GM23338 (cell line): ENCODE results near the gene IL12B. TPM values are rescaled to one million over a fixed set of nuclear protein-coding genes. Genes with fewer than 3 reads are reported as not detected.
"Not testable (repeated sequence)": the region's sequence is repeated elsewhere in the genome, so short reads cannot be mapped to it uniquely, and the experiment has no call there.

Experiments
- ATAC-seq: fragments of 200-7000 bp; cut with Tn5 transposase; 3 replicates; pipeline ENCODE4 v1.9.1; 2020
- DNase-seq: peaks from one replicate; pipeline ENCODE4 v3.0.0-alpha.2; 2015; ENCODE audit warnings: low spot score
- H2AFZ ChIP-seq: fragments of 200-600 bp; sonication (generic); 2 replicates; pipeline ENCODE4 v1.8.0; 2016; ENCODE audit warnings: antibody characterized with exemption, mild to moderate bottlenecking, moderate library complexity
- H3F3A ChIP-seq: fragments of 200-600 bp; sonication (generic); replicated peaks from 2 replicates; pipeline ENCODE4 v1.8.0; 2017; ENCODE audit warnings: antibody characterized with exemption, mixed run types, low read depth
- H3K27ac ChIP-seq: fragments of 200-600 bp; sonication (generic); 2 replicates; pipeline ENCODE4 v1.6.1; 2016; ENCODE audit warnings: low read depth
- H3K27me3 ChIP-seq: fragments of 200-600 bp; sonication (generic); 2 replicates; pipeline ENCODE4 v1.8.0; 2016; ENCODE audit warnings: mild to moderate bottlenecking, mixed run types, moderate library complexity; ENCODE audit not compliant: insufficient read depth
- H3K36me3 ChIP-seq: fragments of 200-600 bp; sonication (generic); 2 replicates; pipeline ENCODE4 v1.8.0; 2016; ENCODE audit warnings: mild to moderate bottlenecking; ENCODE audit not compliant: insufficient read depth
- H3K4me1 ChIP-seq: fragments of 200-600 bp; sonication (generic); 2 replicates; pipeline ENCODE4 v1.8.0; 2016; ENCODE audit warnings: mild to moderate bottlenecking, moderate library complexity; ENCODE audit not compliant: insufficient read depth
- H3K4me2 ChIP-seq: fragments of 200-600 bp; sonication (generic); 2 replicates; pipeline ENCODE4 v1.7.1; 2017; ENCODE audit warnings: mixed run types
- H3K4me3 ChIP-seq: fragments of 200-600 bp; sonication (generic); 2 replicates; pipeline ENCODE4 v1.6.1; 2016; ENCODE audit warnings: mixed run types
- H3K79me2 ChIP-seq: fragments of 200-600 bp; sonication (generic); replicated peaks from 2 replicates; pipeline ENCODE4 v1.8.0; 2017; ENCODE audit warnings: mild to moderate bottlenecking; ENCODE audit not compliant: insufficient read depth
- H3K9me2 ChIP-seq: fragments of 200-600 bp; sonication (generic); 2 replicates; pipeline ENCODE4 v1.8.0; 2017; ENCODE audit not compliant: insufficient read depth
- H4K20me1 ChIP-seq: fragments of 200-600 bp; sonication (generic); replicated peaks from 2 replicates; pipeline ENCODE4 v1.8.0; 2017; ENCODE audit warnings: mild to moderate bottlenecking; ENCODE audit not compliant: insufficient read depth
- H3K27ac Mint-ChIP-seq: 2 replicates; pipeline ENCODE4 v1.8.0; 2020; ENCODE audit warnings: inconsistent platforms, mild to moderate bottlenecking, moderate library complexity, mixed read lengths
- H3K27me3 Mint-ChIP-seq: 3 replicates; pipeline ENCODE4 v1.8.0; 2022; ENCODE audit warnings: low read depth, mild to moderate bottlenecking, moderate library complexity, mixed read lengths, inconsistent platforms; ENCODE audit not compliant: insufficient read depth, poor library complexity
- H3K36me3 Mint-ChIP-seq: 3 replicates; pipeline ENCODE4 v1.8.0; 2021; ENCODE audit warnings: low read depth, mild to moderate bottlenecking, inconsistent platforms, moderate library complexity, mixed read lengths
- H3K4me1 Mint-ChIP-seq: 3 replicates; pipeline ENCODE4 v1.8.0; 2020; ENCODE audit warnings: mild to moderate bottlenecking, inconsistent platforms, mixed read lengths
- H3K4me3 Mint-ChIP-seq: 3 replicates; pipeline ENCODE4 v1.8.0; 2021; ENCODE audit warnings: moderate library complexity, mild to moderate bottlenecking, inconsistent platforms, mixed read lengths
- H3K9me3 Mint-ChIP-seq: 3 replicates; pipeline ENCODE4 v1.8.0; 2020; ENCODE audit warnings: moderate library complexity, mild to moderate bottlenecking, inconsistent platforms, mixed read lengths
- EZH2phosphoT487 ChIP-seq: fragments of 200-600 bp; sonication (generic); IDR thresholded peaks from one replicate; pipeline ENCODE4 v1.8.1; 2018; ENCODE audit warnings: antibody characterized with exemption; ENCODE audit not compliant: unreplicated experiment
- JUNB ChIP-seq: IDR thresholded peaks from one replicate; pipeline ENCODE4 v1.6.1; 2016; ENCODE audit warnings: antibody characterized with exemption; ENCODE audit not compliant: unreplicated experiment
- POLR2AphosphoS5 ChIP-seq: IDR thresholded peaks from 2 replicates; pipeline ENCODE4 v1.6.1; 2016; ENCODE audit warnings: antibody characterized with exemption, low read depth
- STAT1 ChIP-seq: IDR thresholded peaks from one replicate; pipeline ENCODE4 v1.6.1; 2016; ENCODE audit warnings: antibody characterized with exemption; ENCODE audit not compliant: unreplicated experiment
- ZNF114 ChIP-seq: fragments of 250-450 bp; sonication (Bioruptor Pico); IDR thresholded peaks from 2 replicates; pipeline ENCODE4 v1.5.0; 2020; ENCODE audit warnings: mild to moderate bottlenecking, moderate library complexity
- polyA plus RNA-seq: library from polyadenylated mRNA; unstranded; fragments of >200 nt; fragmentation: Nextera tagmentation; extraction: Ambion mirVana; gene quantifications from 2 replicates; pipeline ENCODE4 v1.2.1, GENCODE V29; 2016
- total RNA-seq: library from RNA; depleted of rRNA; stranded (reverse); fragments of >200 nt; shearing (Covaris generic); gene quantifications from 2 replicates; pipeline ENCODE4 v1.2.3, GENCODE V29; 2014
- TF ChIP-seq, protein P1 (sequence below): IDR thresholded peaks from one replicate; pipeline ENCODE4 v1.6.1; 2018; ENCODE audit warnings: antibody characterized with exemption; ENCODE audit not compliant: unreplicated experiment
- TF ChIP-seq, protein P2 (sequence below), 2 experiments: fragments of 200-600 bp in 1 of 2; sonication (generic) in 1 of 2; conservative IDR thresholded peaks; 2 replicates each; pipeline versions ENCODE4 v1.5.1 to v1.6.1; 2016 to 2017; ENCODE audit warnings: antibody characterized with exemption in 2 of 2, low read depth in 2 of 2, mild to moderate bottlenecking in 2 of 2, moderate library complexity in 1 of 2

The IL12B gene
- total and polyA plus RNA-seq, 2 experiments from 2014 or later: not detected

DNA sequence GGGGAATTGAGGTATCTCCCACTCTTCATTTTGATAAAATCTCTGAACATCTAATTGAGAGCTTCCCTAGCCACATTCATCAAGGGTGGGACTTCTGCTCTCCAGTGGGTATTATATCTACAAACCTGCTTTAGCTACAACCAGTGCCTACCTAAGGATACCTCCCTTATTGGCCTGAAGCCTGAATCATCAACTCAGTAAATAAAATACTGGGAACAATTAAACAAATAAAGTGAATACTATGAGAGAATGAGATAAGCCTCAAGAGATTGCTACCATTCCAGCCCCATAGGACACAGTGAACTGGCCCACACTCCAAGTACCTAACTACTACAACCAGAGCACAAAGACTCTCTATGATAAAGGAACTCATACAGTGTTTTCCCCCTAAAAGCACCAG, 47.4 kb upstream of the IL12B start (continued):
- TF ChIP-seq, protein P1, sequence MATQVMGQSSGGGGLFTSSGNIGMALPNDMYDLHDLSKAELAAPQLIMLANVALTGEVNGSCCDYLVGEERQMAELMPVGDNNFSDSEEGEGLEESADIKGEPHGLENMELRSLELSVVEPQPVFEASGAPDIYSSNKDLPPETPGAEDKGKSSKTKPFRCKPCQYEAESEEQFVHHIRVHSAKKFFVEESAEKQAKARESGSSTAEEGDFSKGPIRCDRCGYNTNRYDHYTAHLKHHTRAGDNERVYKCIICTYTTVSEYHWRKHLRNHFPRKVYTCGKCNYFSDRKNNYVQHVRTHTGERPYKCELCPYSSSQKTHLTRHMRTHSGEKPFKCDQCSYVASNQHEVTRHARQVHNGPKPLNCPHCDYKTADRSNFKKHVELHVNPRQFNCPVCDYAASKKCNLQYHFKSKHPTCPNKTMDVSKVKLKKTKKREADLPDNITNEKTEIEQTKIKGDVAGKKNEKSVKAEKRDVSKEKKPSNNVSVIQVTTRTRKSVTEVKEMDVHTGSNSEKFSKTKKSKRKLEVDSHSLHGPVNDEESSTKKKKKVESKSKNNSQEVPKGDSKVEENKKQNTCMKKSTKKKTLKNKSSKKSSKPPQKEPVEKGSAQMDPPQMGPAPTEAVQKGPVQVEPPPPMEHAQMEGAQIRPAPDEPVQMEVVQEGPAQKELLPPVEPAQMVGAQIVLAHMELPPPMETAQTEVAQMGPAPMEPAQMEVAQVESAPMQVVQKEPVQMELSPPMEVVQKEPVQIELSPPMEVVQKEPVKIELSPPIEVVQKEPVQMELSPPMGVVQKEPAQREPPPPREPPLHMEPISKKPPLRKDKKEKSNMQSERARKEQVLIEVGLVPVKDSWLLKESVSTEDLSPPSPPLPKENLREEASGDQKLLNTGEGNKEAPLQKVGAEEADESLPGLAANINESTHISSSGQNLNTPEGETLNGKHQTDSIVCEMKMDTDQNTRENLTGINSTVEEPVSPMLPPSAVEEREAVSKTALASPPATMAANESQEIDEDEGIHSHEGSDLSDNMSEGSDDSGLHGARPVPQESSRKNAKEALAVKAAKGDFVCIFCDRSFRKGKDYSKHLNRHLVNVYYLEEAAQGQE: no peak
- TF ChIP-seq EZH2phosphoT487: no peak

DNA sequence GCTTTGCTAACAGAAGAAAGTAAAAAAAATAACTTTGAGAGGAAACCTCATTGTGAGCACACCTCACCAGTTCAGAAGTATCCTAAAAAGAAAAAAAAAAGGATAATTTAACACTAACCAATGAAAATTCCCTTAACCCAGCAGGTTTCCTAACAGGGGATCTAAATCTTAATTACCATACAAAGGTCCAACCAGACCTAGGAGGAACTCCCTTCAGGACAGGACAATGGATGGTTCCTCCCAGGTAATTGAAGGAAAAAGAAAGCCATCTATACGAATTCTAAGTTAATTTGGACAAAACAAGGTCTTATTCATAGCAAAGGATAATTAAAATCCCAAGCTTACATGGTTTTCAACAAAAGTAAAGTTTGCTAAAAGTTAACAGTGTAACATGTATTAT, 37.6 kb upstream of the IL12B start:
- ATAC-seq, H3K4me1 ChIP-seq, H3K4me3 Mint-ChIP-seq, H3F3A ChIP-seq, H3K4me2 ChIP-seq, DNase-seq, H3K4me1 Mint-ChIP-seq, H2AFZ ChIP-seq, H3K27ac ChIP-seq, H4K20me1 ChIP-seq, H3K27ac Mint-ChIP-seq, H3K9me2 ChIP-seq, H3K36me3 Mint-ChIP-seq, H3K4me3 ChIP-seq, H3K36me3 ChIP-seq, H3K79me2 ChIP-seq, H3K27me3 Mint-ChIP-seq, H3K27me3 ChIP-seq: not testable (repeated sequence)
- H3K9me3 Mint-ChIP-seq: peaks cover 16% of the 10 kb centered on the region

DNA sequence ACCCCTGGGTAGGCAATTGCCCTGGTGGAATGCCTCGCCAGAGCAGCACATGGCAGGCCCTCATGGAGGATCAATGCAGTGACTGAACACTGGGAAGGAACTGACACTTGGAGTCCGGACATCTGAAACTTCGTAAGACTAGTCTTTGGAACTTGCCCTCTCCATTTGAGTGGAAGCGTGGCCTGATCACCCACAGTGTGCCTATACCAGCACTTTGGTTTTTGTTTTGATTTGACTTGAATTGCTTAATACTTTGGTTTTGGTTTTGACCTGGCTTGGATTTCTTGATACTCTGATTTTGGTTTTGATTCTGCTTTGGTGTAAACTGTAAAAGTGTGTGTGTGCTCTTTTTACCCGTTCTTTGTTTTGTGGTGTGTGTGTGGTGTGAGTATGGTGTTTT, 36.5 kb upstream of the IL12B start:
- not testable (repeated sequence) for H3K27ac Mint-ChIP-seq, H3K36me3 Mint-ChIP-seq, H3K36me3 ChIP-seq, H2AFZ ChIP-seq, H3K4me3 ChIP-seq, H3K4me1 Mint-ChIP-seq, H4K20me1 ChIP-seq, H3K79me2 ChIP-seq, H3K27me3 Mint-ChIP-seq, H3K27me3 ChIP-seq, H3K4me3 Mint-ChIP-seq, H3K4me1 ChIP-seq, DNase-seq, H3F3A ChIP-seq, ATAC-seq, H3K27ac ChIP-seq, H3K4me2 ChIP-seq
- H3K9me3 Mint-ChIP-seq: peaks cover 16% of the 10 kb centered on the region
- H3K9me2 ChIP-seq: peaks cover 11% of the 10 kb centered on the region; the same call in 1 of the 2 replicates

DNA sequence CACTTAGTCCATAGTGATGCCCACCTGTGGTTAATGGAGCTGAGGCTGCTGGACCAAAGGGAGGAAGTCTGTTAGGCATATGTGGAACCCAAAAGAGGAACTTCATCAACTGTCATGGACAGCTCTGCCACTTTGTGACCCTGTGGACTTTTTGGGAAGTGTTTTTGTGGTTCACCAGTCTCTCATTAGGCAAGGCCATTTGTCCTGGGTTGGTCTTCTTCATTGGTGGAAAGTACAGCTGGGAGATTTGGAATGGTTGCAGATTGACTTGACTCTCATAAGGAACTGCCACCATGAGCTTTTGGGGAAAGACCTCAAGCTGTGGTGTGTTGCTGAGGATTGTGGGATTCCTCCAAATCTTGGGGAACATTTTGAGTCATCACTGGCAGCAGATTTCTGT, 31.9 kb upstream of the IL12B start:
- Mint-ChIP-seq H3K9me3 (peaks cover 14% of the 10 kb centered on the region), H3K36me3 (peaks cover 5% of the 10 kb centered on the region), H3K4me3 (no peak overlapping the region), H3K4me1 (0 out of 3 replicates have a peak, but pooled peaks cover under 1% of the 10 kb centered on the region), H3K27ac (no peak overlapping the region), H3K27me3 (peaks cover 2% of the 10 kb centered on the region)
- no peaks in the 10 kb centered on the region for H3K27me3 ChIP-seq
- no peak for DNase-seq
- ATAC-seq: no peak
- H3K4me3 ChIP-seq: no peak overlapping the region
- H3K4me1 ChIP-seq: no peaks in the 10 kb centered on the region
- no peak overlapping the region for H3K27ac ChIP-seq
- H3K79me2 ChIP-seq: no peaks in the 10 kb centered on the region
- H3K4me2 ChIP-seq: no peak overlapping the region
- H3F3A ChIP-seq: no peaks in the 10 kb centered on the region
- H4K20me1 ChIP-seq: no peaks in the 10 kb centered on the region
- H3K36me3 ChIP-seq: no peaks in the 10 kb centered on the region
- H3K9me2 ChIP-seq: peaks cover 17% of the 10 kb centered on the region
- no peak overlapping the region for H2AFZ ChIP-seq
- TF ChIP-seq POLR2AphosphoS5 (no peak), STAT1 (no peak), JUNB (no peak), ZNF114 (CRISPR knock-in tag) (no peak)
- TF ChIP-seq, protein P2, sequence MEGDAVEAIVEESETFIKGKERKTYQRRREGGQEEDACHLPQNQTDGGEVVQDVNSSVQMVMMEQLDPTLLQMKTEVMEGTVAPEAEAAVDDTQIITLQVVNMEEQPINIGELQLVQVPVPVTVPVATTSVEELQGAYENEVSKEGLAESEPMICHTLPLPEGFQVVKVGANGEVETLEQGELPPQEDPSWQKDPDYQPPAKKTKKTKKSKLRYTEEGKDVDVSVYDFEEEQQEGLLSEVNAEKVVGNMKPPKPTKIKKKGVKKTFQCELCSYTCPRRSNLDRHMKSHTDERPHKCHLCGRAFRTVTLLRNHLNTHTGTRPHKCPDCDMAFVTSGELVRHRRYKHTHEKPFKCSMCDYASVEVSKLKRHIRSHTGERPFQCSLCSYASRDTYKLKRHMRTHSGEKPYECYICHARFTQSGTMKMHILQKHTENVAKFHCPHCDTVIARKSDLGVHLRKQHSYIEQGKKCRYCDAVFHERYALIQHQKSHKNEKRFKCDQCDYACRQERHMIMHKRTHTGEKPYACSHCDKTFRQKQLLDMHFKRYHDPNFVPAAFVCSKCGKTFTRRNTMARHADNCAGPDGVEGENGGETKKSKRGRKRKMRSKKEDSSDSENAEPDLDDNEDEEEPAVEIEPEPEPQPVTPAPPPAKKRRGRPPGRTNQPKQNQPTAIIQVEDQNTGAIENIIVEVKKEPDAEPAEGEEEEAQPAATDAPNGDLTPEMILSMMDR (conservative IDR thresholded peaks at IDR 0.05; ENCODE audit: low read depth in 2 of 2): no peak
- TF ChIP-seq, protein P1: no peak
